MM.1S (cell line): Measurements from ENCODE around the gene DHRS11.

Experiments
- DNase-seq: peaks from one replicate; pipeline ENCODE4 v3.0.0-alpha.2; 2015
- H2AFZ ChIP-seq: fragments of 300-600 bp; sonication (generic); 2 replicates; pipeline ENCODE4 v1.6.0; 2016; ENCODE audit warnings: antibody characterized with exemption, low read length
- H3F3A ChIP-seq: fragments of 300-600 bp; sonication (generic); 2 replicates; pipeline ENCODE4 v1.6.1; 2016; ENCODE audit warnings: mild to moderate bottlenecking, antibody characterized with exemption, low read length, moderate library complexity, mixed read lengths; ENCODE audit not compliant: insufficient read depth
- H3K27ac ChIP-seq: fragments of 300-600 bp; sonication (generic); 2 replicates; pipeline ENCODE4 v1.5.1; 2016; ENCODE audit warnings: mild to moderate bottlenecking, low read length
- H3K27me3 ChIP-seq: fragments of 300-600 bp; sonication (generic); replicated peaks from 2 replicates; pipeline ENCODE4 v1.6.0; 2016; ENCODE audit warnings: low read length; ENCODE audit not compliant: insufficient read depth
- H3K36me3 ChIP-seq: fragments of 300-600 bp; sonication (generic); replicated peaks from 2 replicates; pipeline ENCODE4 v1.6.1; 2016; ENCODE audit warnings: mild to moderate bottlenecking, low read length, mixed read lengths; ENCODE audit not compliant: insufficient read depth
- H3K4me1 ChIP-seq: fragments of 300-600 bp; sonication (generic); 2 replicates; pipeline ENCODE4 v1.6.1; 2016; ENCODE audit warnings: low read length, mixed read lengths
- H3K4me2 ChIP-seq: fragments of 300-600 bp; sonication (generic); 2 replicates; pipeline ENCODE4 v1.6.0; 2016; ENCODE audit warnings: low read depth, low read length
- H3K4me3 ChIP-seq: fragments of 300-600 bp; sonication (generic); 2 replicates; pipeline ENCODE4 v1.5.1; 2016; ENCODE audit warnings: low read length, mixed read lengths
- H3K79me2 ChIP-seq: fragments of 300-600 bp; sonication (generic); 2 replicates; pipeline ENCODE4 v1.6.1; 2016; ENCODE audit warnings: mixed run types, low read length, mixed read lengths
- H3K9ac ChIP-seq: fragments of 300-600 bp; sonication (generic); 2 replicates; pipeline ENCODE4 v1.6.1; 2016; ENCODE audit warnings: low read length, mixed read lengths
- H3K9me2 ChIP-seq: fragments of 300-600 bp; sonication (generic); replicated peaks from 2 replicates; pipeline ENCODE4 v1.6.1; 2016; ENCODE audit warnings: mild to moderate bottlenecking, low read length, mixed read lengths; ENCODE audit not compliant: insufficient read depth
- H3K9me3 ChIP-seq: fragments of 300-600 bp; sonication (generic); replicated peaks from 2 replicates; pipeline ENCODE4 v1.6.1; 2016; ENCODE audit warnings: mild to moderate bottlenecking, low read length, mixed read lengths; ENCODE audit not compliant: insufficient read depth
- H4K20me1 ChIP-seq: fragments of 300-600 bp; sonication (generic); 2 replicates; pipeline ENCODE4 v1.6.1; 2016; ENCODE audit warnings: mild to moderate bottlenecking, low read length, moderate library complexity, mixed read lengths; ENCODE audit not compliant: insufficient read depth
- CTCF ChIP-seq: fragments of 300-600 bp; sonication (generic); IDR thresholded peaks from 2 replicates; pipeline ENCODE4 v1.5.1; 2016; ENCODE audit warnings: antibody characterized with exemption, low read length, mixed read lengths
- EZH2 ChIP-seq: fragments of 300-600 bp; sonication (generic); optimal IDR thresholded peaks from 2 replicates; pipeline ENCODE3; 2017; ENCODE audit warnings: low read depth, mild to moderate bottlenecking, antibody characterized with exemption, low read length, mixed read lengths
- EZH2phosphoT487 ChIP-seq: fragments of 300-600 bp; sonication (generic); IDR thresholded peaks from 2 replicates; pipeline ENCODE4 v1.6.1; 2018; ENCODE audit warnings: antibody characterized with exemption, low read length

Gene DHRS11

GRCh38 chr17:36611345-36612072 lies 19.8 kb downstream of the DHRS11 start:
- DNase-seq: no peak
- Histone ChIP-seq H3K4me1 (peaks cover 21% of the 10 kb centered on the region), H4K20me1 (no peaks in the 10 kb centered on the region), H3K9me2 (no peaks in the 10 kb centered on the region), H3K27me3 (no peaks in the 10 kb centered on the region), H3K27ac (no peak overlapping the region), H3K36me3 (no peaks in the 10 kb centered on the region), H3K4me2 (no peak overlapping the region), H3F3A (peaks cover 7% of the 10 kb centered on the region), H3K9me3 (no peaks in the 10 kb centered on the region), H3K9ac (no peak overlapping the region), H2AFZ (no peak overlapping the region), H3K4me3 (no peak overlapping the region), H3K79me2 (no peaks in the 10 kb centered on the region)
- TF ChIP-seq EZH2phosphoT487 (no peak), CTCF (no peak), EZH2 (no peak)

- H3K9me3 ChIP-seq: no peaks in the 10 kb centered on the region
- no peaks in the 10 kb centered on the region for H3K36me3 ChIP-seq
- no peaks in the 10 kb centered on the region for H3K9me2 ChIP-seq
- no peak overlapping the region for H3K27ac ChIP-seq
- H3K27me3 ChIP-seq: no peaks in the 10 kb centered on the region
- no peak for TF ChIP-seq CTCF
- no peak for TF ChIP-seq EZH2phosphoT487
- TF ChIP-seq EZH2: no peak
- H3K4me2 ChIP-seq: no peak overlapping the region
- no peak overlapping the region for H3K4me3 ChIP-seq
- no peak overlapping the region for H2AFZ ChIP-seq
- H3K4me1 ChIP-seq: peaks cover 21% of the 10 kb centered on the region
- no peak for DNase-seq
- peaks cover 7% of the 10 kb centered on the region for H3F3A ChIP-seq
- no peak overlapping the region for H3K9ac ChIP-seq
- H3K79me2 ChIP-seq: no peaks in the 10 kb centered on the region
- H4K20me1 ChIP-seq: no peaks in the 10 kb centered on the region
These were observed 20.6 kb downstream of the DHRS11 start for GRCh38 chr17:36612323-36612722.

- Histone ChIP-seq H4K20me1 (no peaks in the 10 kb centered on the region), H3F3A (peaks cover 7% of the 10 kb centered on the region), H3K9ac (no peak overlapping the region), H3K4me3 (no peak overlapping the region), H3K36me3 (no peaks in the 10 kb centered on the region), H2AFZ (no peak overlapping the region), H3K4me1 (peaks cover 16% of the 10 kb centered on the region), H3K27me3 (no peaks in the 10 kb centered on the region), H3K4me2 (no peak overlapping the region), H3K9me3 (no peaks in the 10 kb centered on the region), H3K27ac (no peak overlapping the region), H3K79me2 (no peaks in the 10 kb centered on the region), H3K9me2 (no peaks in the 10 kb centered on the region)
- TF ChIP-seq EZH2 (no peak), EZH2phosphoT487 (no peak), CTCF (no peak)
- no peak for DNase-seq
These were observed 21.5 kb downstream of the DHRS11 start for GRCh38 chr17:36613155-36613554.
